ENCODE data around the gene SEC14L2. TPM values are rescaled to one million over a fixed set of nuclear protein-coding genes. Genes with fewer than 3 reads are reported as not detected.

SEC14L2 gene
- total and polyA plus RNA-seq, 2 of the 4 experiments (the other 2 are of a cell fraction), result 38.7 to 54.8 TPM

DNA sequence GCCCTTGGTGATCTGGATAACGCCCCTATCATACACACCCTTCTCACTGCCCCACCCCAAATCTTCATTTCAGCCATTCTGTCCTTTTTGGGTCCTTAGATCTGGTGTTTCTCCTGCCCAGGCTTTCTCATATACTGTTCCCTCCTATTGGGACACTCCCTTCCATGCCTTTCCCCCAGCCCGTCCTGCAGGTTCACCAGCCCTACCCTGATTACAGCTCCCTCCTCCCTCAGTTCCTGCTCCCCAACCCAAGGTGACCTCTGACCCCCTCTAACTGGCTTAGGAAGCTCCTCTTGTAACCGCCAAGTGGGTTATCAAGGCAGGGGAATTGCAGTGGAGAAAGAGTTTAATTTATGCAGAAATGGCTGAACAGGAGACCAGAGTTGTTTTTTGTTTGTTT, 41.7 kb downstream of the SEC14L2 start:
- Histone ChIP-seq H3K4me2 (ENCODE audit: low read depth, low read length) (no peak overlapping the region), H2AFZ (replicated peaks; ENCODE audit: low read length, poor library complexity) (no peak overlapping the region), H3K23ac (ENCODE audit: low read depth, low read length) (no peak overlapping the region), H2AK9ac (replicated peaks; ENCODE audit: low read depth, low read length, poor library complexity) (no peak overlapping the region), H3K79me1 (ENCODE audit: low read depth in 1 of 2, low read length in 2 of 2) (no peaks in the 10 kb centered on the region), H3K36me3 (ENCODE audit: control insufficient read depth, insufficient read depth, low read length) (no peaks in the 10 kb centered on the region), H3K4me3 (ENCODE audit: insufficient read depth, low read depth, low read length) (no peak overlapping the region), H4K20me1 (ENCODE audit: insufficient read depth, low read length) (no peaks in the 10 kb centered on the region), H3K4ac (ENCODE audit: low read depth, low read length) (no peak overlapping the region), H3K9me3 (ENCODE audit: control insufficient read depth, insufficient read depth, low read length) (no peaks in the 10 kb centered on the region), H2AK5ac (ENCODE audit: low read depth, low read length) (no peak overlapping the region), H2BK20ac (ENCODE audit: low read depth, low read length) (no peak overlapping the region), H3K56ac (ENCODE audit: extremely low read depth, insufficient read depth, low read length) (no peak overlapping the region), H3K14ac (replicated peaks; ENCODE audit: low read depth, low read length) (no peak overlapping the region), H4K91ac (ENCODE audit: insufficient read depth, low read depth, low read length) (no peak overlapping the region), H3K27me3 (ENCODE audit: control insufficient read depth, insufficient read depth, low read length) (peaks cover 12% of the 10 kb centered on the region), H2BK5ac (ENCODE audit: low read depth, low read length, poor library complexity, severe bottlenecking) (no peak overlapping the region), H3K27ac (ENCODE audit: insufficient read depth, low read length) (no peak overlapping the region), H3K4me1 (ENCODE audit: control insufficient read depth, insufficient read depth, low read length) (peaks cover 2% of the 10 kb centered on the region; the same call in 1 of the 2 replicates), H3K9ac (ENCODE audit: low read depth, low read length) (no peak overlapping the region), H4K5ac (ENCODE audit: low read depth, low read length) (no peak overlapping the region), H2BK120ac (ENCODE audit: low read depth, low read length) (no peak overlapping the region), H3K9me1 (ENCODE audit: insufficient read depth, low read length) (no peaks in the 10 kb centered on the region; the same call in 1 of the 2 replicates), H4K8ac (ENCODE audit: low read depth in 2 of 2, low read length in 2 of 2) (no peak overlapping the region), H3K18ac (ENCODE audit: low read depth, low read length) (no peak overlapping the region), H2BK15ac (ENCODE audit: low read depth, low read length) (no peak overlapping the region)
- ATAC-seq (ENCODE audit: low read depth), result no peak
- dilution Hi-C loops (cut with HindIII; ENCODE audit: low sequenced_read_pairs, unreplicated experiment), result no loop called here
- intact Hi-C loops (cut with micrococcal nuclease), result no loop called here
- POLR2A ChIA-PET (ENCODE audit: unreplicated experiment), result no interaction called here
- DNase-seq, result no peak
- 38% methylated on average over 2 of the region's 3 CpGs; no CpG with 5 or more reads in 1 of the 2 experiments for WGBS, 2 experiments (ENCODE audit: extremely low coverage in 2 of 2, insufficient read length in 1 of 2)
- CTCF ChIA-PET, result no interaction called here
- in situ Hi-C loops (cut with MboI; ENCODE audit: low sequenced_read_pairs), result no loop called here
- no peak for TF ChIP-seq SMC3 (IDR thresholded peaks at IDR 0.05; ENCODE audit: low read depth, low read length)
- TF ChIP-seq NFE2L2 (IDR thresholded peaks at IDR 0.05; ENCODE audit: low read depth, low read length), result no peak
- TF ChIP-seq, protein P1, sequence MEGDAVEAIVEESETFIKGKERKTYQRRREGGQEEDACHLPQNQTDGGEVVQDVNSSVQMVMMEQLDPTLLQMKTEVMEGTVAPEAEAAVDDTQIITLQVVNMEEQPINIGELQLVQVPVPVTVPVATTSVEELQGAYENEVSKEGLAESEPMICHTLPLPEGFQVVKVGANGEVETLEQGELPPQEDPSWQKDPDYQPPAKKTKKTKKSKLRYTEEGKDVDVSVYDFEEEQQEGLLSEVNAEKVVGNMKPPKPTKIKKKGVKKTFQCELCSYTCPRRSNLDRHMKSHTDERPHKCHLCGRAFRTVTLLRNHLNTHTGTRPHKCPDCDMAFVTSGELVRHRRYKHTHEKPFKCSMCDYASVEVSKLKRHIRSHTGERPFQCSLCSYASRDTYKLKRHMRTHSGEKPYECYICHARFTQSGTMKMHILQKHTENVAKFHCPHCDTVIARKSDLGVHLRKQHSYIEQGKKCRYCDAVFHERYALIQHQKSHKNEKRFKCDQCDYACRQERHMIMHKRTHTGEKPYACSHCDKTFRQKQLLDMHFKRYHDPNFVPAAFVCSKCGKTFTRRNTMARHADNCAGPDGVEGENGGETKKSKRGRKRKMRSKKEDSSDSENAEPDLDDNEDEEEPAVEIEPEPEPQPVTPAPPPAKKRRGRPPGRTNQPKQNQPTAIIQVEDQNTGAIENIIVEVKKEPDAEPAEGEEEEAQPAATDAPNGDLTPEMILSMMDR (conservative IDR thresholded peaks at IDR 0.05; ENCODE audit: low read depth, low read length), result no peak
- no peak for TF ChIP-seq MAZ (IDR thresholded peaks at IDR 0.05; ENCODE audit: borderline replicate concordance, low read depth, low read length)
- no peak for TF ChIP-seq POLR2A (IDR thresholded peaks at IDR 0.05; ENCODE audit: low read depth, low read length)
- TF ChIP-seq, protein P2, sequence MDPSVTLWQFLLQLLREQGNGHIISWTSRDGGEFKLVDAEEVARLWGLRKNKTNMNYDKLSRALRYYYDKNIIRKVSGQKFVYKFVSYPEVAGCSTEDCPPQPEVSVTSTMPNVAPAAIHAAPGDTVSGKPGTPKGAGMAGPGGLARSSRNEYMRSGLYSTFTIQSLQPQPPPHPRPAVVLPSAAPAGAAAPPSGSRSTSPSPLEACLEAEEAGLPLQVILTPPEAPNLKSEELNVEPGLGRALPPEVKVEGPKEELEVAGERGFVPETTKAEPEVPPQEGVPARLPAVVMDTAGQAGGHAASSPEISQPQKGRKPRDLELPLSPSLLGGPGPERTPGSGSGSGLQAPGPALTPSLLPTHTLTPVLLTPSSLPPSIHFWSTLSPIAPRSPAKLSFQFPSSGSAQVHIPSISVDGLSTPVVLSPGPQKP (IDR thresholded peaks at IDR 0.05; ENCODE audit: borderline replicate concordance, low read depth, low read length), result no peak
- TF ChIP-seq RFX5 (IDR thresholded peaks at IDR 0.05; ENCODE audit: low read depth, low read length), result no peak
- no peak for TF ChIP-seq MXI1 (IDR thresholded peaks at IDR 0.05; ENCODE audit: borderline replicate concordance, low read depth, low read length)
- no peak for TF ChIP-seq BHLHE40 (IDR thresholded peaks at IDR 0.05; ENCODE audit: low read depth, low read length)
- no peak for TF ChIP-seq FOS (IDR thresholded peaks at IDR 0.05; ENCODE audit: low read depth, low read length)
- TF ChIP-seq RCOR1 (IDR thresholded peaks at IDR 0.05; ENCODE audit: insufficient replicate concordance, low read length), result no peak
- TF ChIP-seq, protein P3, sequence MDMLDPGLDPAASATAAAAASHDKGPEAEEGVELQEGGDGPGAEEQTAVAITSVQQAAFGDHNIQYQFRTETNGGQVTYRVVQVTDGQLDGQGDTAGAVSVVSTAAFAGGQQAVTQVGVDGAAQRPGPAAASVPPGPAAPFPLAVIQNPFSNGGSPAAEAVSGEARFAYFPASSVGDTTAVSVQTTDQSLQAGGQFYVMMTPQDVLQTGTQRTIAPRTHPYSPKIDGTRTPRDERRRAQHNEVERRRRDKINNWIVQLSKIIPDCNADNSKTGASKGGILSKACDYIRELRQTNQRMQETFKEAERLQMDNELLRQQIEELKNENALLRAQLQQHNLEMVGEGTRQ (IDR thresholded peaks at IDR 0.05; ENCODE audit: low read depth, low read length), result no peak
- no peak for TF ChIP-seq CEBPB (IDR thresholded peaks at IDR 0.05; ENCODE audit: low read depth, low read length)
- TF ChIP-seq RAD21 (IDR thresholded peaks at IDR 0.05; ENCODE audit: low read length), result no peak
- BruUV-seq (replicated peaks), result no TSS peak
